ENCODE results near the gene OR2AK2. TPM values are rescaled to one million over a fixed set of nuclear protein-coding genes. Genes with fewer than 3 reads are reported as not detected.

OR2AK2 gene
- total RNA-seq, 4 donors from 2014 or later, result not detected

DNA sequence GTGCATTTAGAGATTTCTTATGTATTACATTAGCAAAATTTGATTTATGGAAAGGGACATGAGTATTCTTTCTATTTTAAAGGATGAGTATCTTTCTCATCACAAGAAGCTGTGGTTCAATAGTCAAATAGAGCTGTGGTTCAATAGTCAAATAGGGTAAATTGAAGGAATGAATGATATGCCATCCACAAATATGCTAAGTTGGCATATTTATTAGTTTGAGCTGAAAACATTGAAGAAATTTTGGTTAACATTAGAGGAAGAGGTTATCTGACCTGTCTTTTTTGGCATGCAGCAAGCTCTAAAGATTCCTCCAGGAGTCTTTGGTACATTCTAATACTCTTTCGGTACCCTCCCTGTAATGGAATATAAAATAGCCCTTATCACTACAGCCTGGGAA is 11.6 kb upstream of the OR2AK2 start:
- WGBS, result 89% methylated on average over 1 of the region's 1 CpG
- TF ChIP-seq POLR2AphosphoS5 (IDR thresholded peaks at IDR 0.05), result no peak
- no peak for TF ChIP-seq POLR2A (IDR thresholded peaks at IDR 0.05; ENCODE audit: low read depth)
- TF ChIP-seq, protein P1, sequence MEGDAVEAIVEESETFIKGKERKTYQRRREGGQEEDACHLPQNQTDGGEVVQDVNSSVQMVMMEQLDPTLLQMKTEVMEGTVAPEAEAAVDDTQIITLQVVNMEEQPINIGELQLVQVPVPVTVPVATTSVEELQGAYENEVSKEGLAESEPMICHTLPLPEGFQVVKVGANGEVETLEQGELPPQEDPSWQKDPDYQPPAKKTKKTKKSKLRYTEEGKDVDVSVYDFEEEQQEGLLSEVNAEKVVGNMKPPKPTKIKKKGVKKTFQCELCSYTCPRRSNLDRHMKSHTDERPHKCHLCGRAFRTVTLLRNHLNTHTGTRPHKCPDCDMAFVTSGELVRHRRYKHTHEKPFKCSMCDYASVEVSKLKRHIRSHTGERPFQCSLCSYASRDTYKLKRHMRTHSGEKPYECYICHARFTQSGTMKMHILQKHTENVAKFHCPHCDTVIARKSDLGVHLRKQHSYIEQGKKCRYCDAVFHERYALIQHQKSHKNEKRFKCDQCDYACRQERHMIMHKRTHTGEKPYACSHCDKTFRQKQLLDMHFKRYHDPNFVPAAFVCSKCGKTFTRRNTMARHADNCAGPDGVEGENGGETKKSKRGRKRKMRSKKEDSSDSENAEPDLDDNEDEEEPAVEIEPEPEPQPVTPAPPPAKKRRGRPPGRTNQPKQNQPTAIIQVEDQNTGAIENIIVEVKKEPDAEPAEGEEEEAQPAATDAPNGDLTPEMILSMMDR (IDR thresholded peaks at IDR 0.05), result no peak
- no peak for TF ChIP-seq EP300 (IDR thresholded peaks at IDR 0.05)

DNA sequence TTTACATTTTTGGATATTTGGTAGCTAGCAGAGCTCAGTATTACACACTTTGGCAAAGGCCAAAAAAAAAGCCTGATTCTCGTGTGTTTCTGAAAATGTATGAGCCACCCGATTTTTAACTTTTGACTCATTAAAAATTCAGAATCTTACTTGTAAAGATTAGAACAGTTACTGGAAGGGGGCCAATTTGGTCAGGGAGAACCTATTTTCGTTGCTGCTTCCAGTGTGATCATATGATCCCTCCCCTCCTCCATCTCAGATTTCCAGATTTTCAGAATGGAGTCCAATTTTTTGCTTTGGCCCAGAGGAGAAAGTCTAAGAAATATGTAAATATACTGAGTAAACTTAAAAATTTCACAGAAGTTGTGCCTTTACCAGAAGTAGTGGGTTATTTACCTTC is 3.2 kb upstream of the OR2AK2 start:
- intact Hi-C loops (cut with DNase I), result no loop called here

More for the DNA sequence above, 11.6 kb upstream of the OR2AK2 start:
- Histone ChIP-seq H3K4me1 (no peaks in the 10 kb centered on the region), H3K4me3 (no peak overlapping the region), H3K27ac (replicated peaks in 1 of 4) (no peak overlapping the region), H3K9me3 (no peaks in the 10 kb centered on the region), H3K36me3 (no peaks in the 10 kb centered on the region), H3K27me3 (no peaks in the 10 kb centered on the region)
- intact Hi-C loops (cut with DNase I), result no loop called here
- no peak for DNase-seq (ENCODE audit: extremely low spot score)

DNA sequence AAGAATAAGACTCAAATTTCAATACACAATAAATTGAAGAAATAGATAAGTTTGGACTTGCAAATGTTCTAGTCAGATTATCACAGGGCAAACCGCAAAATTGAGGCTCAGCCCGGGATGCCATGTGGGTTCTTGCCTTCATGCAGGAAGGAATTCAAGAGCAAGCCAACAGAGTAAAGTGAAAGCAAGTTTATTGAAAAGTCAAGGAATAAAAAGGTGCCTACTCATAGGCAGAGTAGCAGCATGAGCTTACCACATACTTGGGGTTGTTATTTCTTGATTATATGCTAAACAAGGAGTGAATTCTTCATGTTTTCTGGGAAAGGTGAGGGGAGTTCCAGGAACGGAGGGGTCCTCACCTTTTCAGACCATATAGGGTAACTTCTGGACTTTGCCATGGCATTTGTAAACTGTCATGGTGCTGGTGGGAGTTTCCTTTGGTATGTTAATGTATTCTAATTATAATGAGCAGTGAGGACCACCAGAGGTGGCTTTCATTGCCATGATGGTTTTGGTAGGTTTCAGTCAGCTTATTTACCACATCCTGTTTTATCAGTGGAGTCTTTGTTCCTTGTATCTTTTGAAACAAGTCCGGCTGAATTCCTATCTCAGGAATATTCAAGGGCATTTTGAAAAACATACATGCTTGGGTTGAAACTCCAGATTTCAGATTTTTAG is 2.0 kb upstream of the OR2AK2 start:
- no peak overlapping the region for H3K27ac ChIP-seq (replicated peaks in 1 of 4)
- no peaks in the 10 kb centered on the region for H3K27me3 ChIP-seq
- intact Hi-C loops (cut with DNase I), result no loop called here
- H3K4me3 ChIP-seq, result no peak overlapping the region
- H3K36me3 ChIP-seq, result no peaks in the 10 kb centered on the region
- TF ChIP-seq POLR2A (IDR thresholded peaks at IDR 0.05; ENCODE audit: low read depth) (no peak), EP300 (IDR thresholded peaks at IDR 0.05) (no peak), POLR2AphosphoS5 (IDR thresholded peaks at IDR 0.05) (no peak)
- TF ChIP-seq, protein P1 (IDR thresholded peaks at IDR 0.05), result no peak
- H3K9me3 ChIP-seq, result no peaks in the 10 kb centered on the region
- H3K4me1 ChIP-seq, result no peaks in the 10 kb centered on the region
- WGBS, result 67% methylated on average over 4 of the region's 4 CpGs
- DNase-seq (ENCODE audit: extremely low spot score), result no peak

More for the DNA sequence above, 3.2 kb upstream of the OR2AK2 start:
- no peaks in the 10 kb centered on the region for H3K9me3 ChIP-seq
- H3K4me1 ChIP-seq, result no peaks in the 10 kb centered on the region
- no peak for DNase-seq (ENCODE audit: extremely low spot score)
- TF ChIP-seq EP300 (IDR thresholded peaks at IDR 0.05) (no peak), POLR2AphosphoS5 (IDR thresholded peaks at IDR 0.05) (no peak), POLR2A (IDR thresholded peaks at IDR 0.05; ENCODE audit: low read depth) (no peak)
- TF ChIP-seq, protein P1 (IDR thresholded peaks at IDR 0.05), result no peak
- H3K27me3 ChIP-seq, result no peaks in the 10 kb centered on the region
- H3K27ac ChIP-seq (replicated peaks in 1 of 4), result no peak overlapping the region
- WGBS, result 34% methylated on average over 3 of the region's 3 CpGs
- H3K36me3 ChIP-seq, result no peaks in the 10 kb centered on the region
- no peak overlapping the region for H3K4me3 ChIP-seq

DNA sequence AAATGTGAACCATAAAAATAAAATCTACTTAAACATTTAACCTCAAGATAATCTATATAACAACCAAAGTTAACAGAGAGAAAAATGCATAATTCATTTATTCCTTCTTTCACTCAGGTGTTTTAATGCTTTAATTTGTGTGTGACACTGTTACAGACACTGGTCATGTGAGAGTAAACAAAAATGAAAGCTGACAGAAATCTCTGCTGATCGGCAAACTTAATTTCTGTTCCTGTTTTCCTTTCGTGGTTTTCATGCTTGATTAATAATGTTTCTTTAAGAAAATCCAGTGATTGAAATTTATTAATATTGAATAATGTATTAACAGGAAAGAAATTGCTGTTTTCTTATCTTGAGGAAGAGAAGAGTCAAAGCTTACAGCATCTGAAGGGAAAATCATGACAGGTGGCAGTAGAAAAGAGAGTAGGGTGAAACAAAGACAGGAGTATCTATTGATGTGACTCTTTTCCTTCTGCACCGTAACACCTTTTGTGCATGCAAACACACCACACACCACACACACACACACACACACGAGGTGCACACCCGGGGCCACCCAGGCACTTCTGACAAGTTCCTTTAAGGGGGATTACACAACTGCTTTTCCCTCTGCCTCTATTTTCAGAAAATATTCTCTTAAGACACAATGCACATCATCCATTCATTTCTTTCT is 1.6 kb downstream of the OR2AK2 start:
- intact Hi-C loops (cut with DNase I), result no loop called here
- WGBS, result 60% methylated on average over 5 of the region's 5 CpGs
- TF ChIP-seq, protein P1 (IDR thresholded peaks at IDR 0.05), result no peak
- TF ChIP-seq POLR2AphosphoS5 (IDR thresholded peaks at IDR 0.05) (no peak), POLR2A (IDR thresholded peaks at IDR 0.05; ENCODE audit: low read depth) (no peak), EP300 (IDR thresholded peaks at IDR 0.05) (no peak)

More for the DNA sequence above, 1.6 kb downstream of the OR2AK2 start:
- Histone ChIP-seq H3K4me1 (no peaks in the 10 kb centered on the region), H3K9me3 (no peaks in the 10 kb centered on the region), H3K27ac (replicated peaks in 1 of 4) (no peak overlapping the region), H3K27me3 (no peaks in the 10 kb centered on the region), H3K36me3 (no peaks in the 10 kb centered on the region), H3K4me3 (no peak overlapping the region)
- no peak for DNase-seq (ENCODE audit: extremely low spot score)
